Measurements from ENCODE around the gene PROK2. TPM values are rescaled to one million over a fixed set of nuclear protein-coding genes. Genes with fewer than 3 reads are reported as not detected.

The PROK2 gene
- total and polyA plus RNA-seq, 2 donors (not counting 1 experiment from before 2014, with no cell fraction given): 0.06 TPM; not detected in 1

- H3K27me3 ChIP-seq (replicated peaks in 1 of 4; ENCODE audit: control extremely low read depth in 1 of 4, control insufficient read depth in 3 of 4, insufficient read depth in 4 of 4, low read length in 3 of 4): peaks cover 0 to 13% (median 6%) of the 10 kb centered on the region in 4 experiments
- intact Hi-C loops (cut with micrococcal nuclease): no loop called here
- H3K9ac ChIP-seq (ENCODE audit: low read length): no peak overlapping the region
- H3K79me2 ChIP-seq (ENCODE audit: control insufficient read depth, insufficient read depth, low read length): no peaks in the 10 kb centered on the region
- no peaks in the 10 kb centered on the region for H3K4me1 ChIP-seq (ENCODE audit: control insufficient read depth in 2 of 2, insufficient read depth in 2 of 2, low read length in 2 of 2)
- 100% methylated on average over 2 of the region's 3 CpGs for WGBS (ENCODE audit: insufficient coverage)
- TF ChIP-seq, protein P1, sequence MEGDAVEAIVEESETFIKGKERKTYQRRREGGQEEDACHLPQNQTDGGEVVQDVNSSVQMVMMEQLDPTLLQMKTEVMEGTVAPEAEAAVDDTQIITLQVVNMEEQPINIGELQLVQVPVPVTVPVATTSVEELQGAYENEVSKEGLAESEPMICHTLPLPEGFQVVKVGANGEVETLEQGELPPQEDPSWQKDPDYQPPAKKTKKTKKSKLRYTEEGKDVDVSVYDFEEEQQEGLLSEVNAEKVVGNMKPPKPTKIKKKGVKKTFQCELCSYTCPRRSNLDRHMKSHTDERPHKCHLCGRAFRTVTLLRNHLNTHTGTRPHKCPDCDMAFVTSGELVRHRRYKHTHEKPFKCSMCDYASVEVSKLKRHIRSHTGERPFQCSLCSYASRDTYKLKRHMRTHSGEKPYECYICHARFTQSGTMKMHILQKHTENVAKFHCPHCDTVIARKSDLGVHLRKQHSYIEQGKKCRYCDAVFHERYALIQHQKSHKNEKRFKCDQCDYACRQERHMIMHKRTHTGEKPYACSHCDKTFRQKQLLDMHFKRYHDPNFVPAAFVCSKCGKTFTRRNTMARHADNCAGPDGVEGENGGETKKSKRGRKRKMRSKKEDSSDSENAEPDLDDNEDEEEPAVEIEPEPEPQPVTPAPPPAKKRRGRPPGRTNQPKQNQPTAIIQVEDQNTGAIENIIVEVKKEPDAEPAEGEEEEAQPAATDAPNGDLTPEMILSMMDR (IDR thresholded peaks at IDR 0.05): no peak
- no peak for TF ChIP-seq EZH2 (IDR thresholded peaks at IDR 0.05; ENCODE audit: borderline replicate concordance, insufficient read depth, low read depth, low read length, poor library complexity, severe bottlenecking)
- H3K4me1 Mint-ChIP-seq: no peaks in the 10 kb centered on the region
- H3K27ac ChIP-seq (ENCODE audit: low read length in 2 of 2): no peak overlapping the region
- H3K27me3 Mint-ChIP-seq: peaks cover 34% of the 10 kb centered on the region
- DNase-seq: no peak
- H3K4me3 Mint-ChIP-seq: no peak overlapping the region
- H3K36me3 ChIP-seq (replicated peaks in 1 of 2; ENCODE audit: control extremely low read depth in 1 of 2, control insufficient read depth in 1 of 2, extremely low read depth in 1 of 2, insufficient read depth in 2 of 2, low read length in 1 of 2): no peaks in the 10 kb centered on the region
- ATAC-seq (ENCODE audit: low read depth): no peak
- CTCF ChIA-PET: no interaction called here
- POLR2A ChIA-PET: no interaction called here
- H3K9me3 ChIP-seq (ENCODE audit: control extremely low read depth in 1 of 3, control insufficient read depth in 2 of 3, insufficient read depth in 1 of 3, low read length in 2 of 3): no peaks in the 10 kb centered on the region
- no peak overlapping the region for H3K27ac Mint-ChIP-seq
- no peaks in the 10 kb centered on the region for H4K20me1 ChIP-seq (ENCODE audit: control insufficient read depth, insufficient read depth, low read length, poor library complexity, severe bottlenecking)
- H2AFZ ChIP-seq (ENCODE audit: insufficient read depth, low read depth, low read length, poor library complexity, severe bottlenecking): no peak overlapping the region
- no peak overlapping the region for H3K4me2 ChIP-seq (replicated peaks; ENCODE audit: low read depth, low read length, poor library complexity, severe bottlenecking)
- H3K4me3 ChIP-seq (ENCODE audit: control extremely low read depth in 1 of 5, extremely low read depth in 1 of 5, insufficient read depth in 1 of 5, low read depth in 2 of 5, low read length in 4 of 5): no peak overlapping the region
- H3K9me3 Mint-ChIP-seq (ENCODE audit: insufficient read depth): no peaks in the 10 kb centered on the region
These were observed 11.3 kb upstream of the PROK2 start for GRCh38 chr3:71796290-71796689.

GRCh38 chr3:71791634-71792033 is 6.7 kb upstream of the PROK2 start:
- Histone ChIP-seq H2AFZ (ENCODE audit: insufficient read depth, low read depth, low read length, poor library complexity, severe bottlenecking) (no peak overlapping the region), H3K9ac (ENCODE audit: low read length) (no peak overlapping the region), H3K4me3 (ENCODE audit: control extremely low read depth in 1 of 5, extremely low read depth in 1 of 5, insufficient read depth in 1 of 5, low read depth in 2 of 5, low read length in 4 of 5) (no peak overlapping the region), H3K36me3 (replicated peaks in 1 of 2; ENCODE audit: control extremely low read depth in 1 of 2, control insufficient read depth in 1 of 2, extremely low read depth in 1 of 2, insufficient read depth in 2 of 2, low read length in 1 of 2) (no peaks in the 10 kb centered on the region), H3K9me3 (ENCODE audit: control extremely low read depth in 1 of 3, control insufficient read depth in 2 of 3, insufficient read depth in 1 of 3, low read length in 2 of 3) (no peaks in the 10 kb centered on the region), H3K79me2 (ENCODE audit: control insufficient read depth, insufficient read depth, low read length) (no peaks in the 10 kb centered on the region), H3K4me1 (ENCODE audit: control insufficient read depth in 2 of 2, insufficient read depth in 2 of 2, low read length in 2 of 2) (no peaks in the 10 kb centered on the region), H3K27ac (ENCODE audit: low read length in 2 of 2) (no peak overlapping the region), H3K4me2 (replicated peaks; ENCODE audit: low read depth, low read length, poor library complexity, severe bottlenecking) (no peak overlapping the region), H4K20me1 (ENCODE audit: control insufficient read depth, insufficient read depth, low read length, poor library complexity, severe bottlenecking) (no peaks in the 10 kb centered on the region), H3K27me3 (replicated peaks in 1 of 4; ENCODE audit: control extremely low read depth in 1 of 4, control insufficient read depth in 3 of 4, insufficient read depth in 4 of 4, low read length in 3 of 4) (peaks cover 0 to 9% (median 3%) of the 10 kb centered on the region in 4 experiments)
- ChIA-PET CTCF (no interaction called here), POLR2A (no interaction called here)
- TF ChIP-seq, protein P1 (IDR thresholded peaks at IDR 0.05): no peak
- TF ChIP-seq EZH2 (IDR thresholded peaks at IDR 0.05; ENCODE audit: borderline replicate concordance, insufficient read depth, low read depth, low read length, poor library complexity, severe bottlenecking): no peak
- H3K4me1 Mint-ChIP-seq: no peaks in the 10 kb centered on the region
- intact Hi-C loops (cut with micrococcal nuclease): no loop called here
- ATAC-seq (ENCODE audit: low read depth): no peak
- no peak overlapping the region for H3K27ac Mint-ChIP-seq
- no CpG with 5 or more reads among the region's 1 CpG for WGBS (ENCODE audit: insufficient coverage)
- no peaks in the 10 kb centered on the region for H3K9me3 Mint-ChIP-seq (ENCODE audit: insufficient read depth)
- no peak for DNase-seq
- H3K27me3 Mint-ChIP-seq: peaks cover 39% of the 10 kb centered on the region
- H3K4me3 Mint-ChIP-seq: no peak overlapping the region

Data from B cell (primary cell).